Right lobe of liver (tissue), 4 donors: Measurements from ENCODE around the gene ALKBH7.

Experiments used
- POLR2A ChIP-seq: fragments of 450-650 bp; IDR thresholded peaks from one replicate; pipeline ENCODE4 v1.6.1; 2017; ENCODE audit warnings: antibody characterized with exemption, mild to moderate bottlenecking
- TF ChIP-seq, protein P1 (sequence below), 4 donors: fragments of 200-600 bp in 3 of 4; fragments of 450-650 bp in 1 of 4; IDR thresholded peaks; one replicate each; pipeline versions ENCODE4 v1.5.1 to v1.8.0; 2016 to 2022; ENCODE audit warnings: antibody characterized with exemption in 4 of 4, mild to moderate bottlenecking in 2 of 4
- donor health status: DM: no; HTN: no; CAD: no.
- donor health status: DM: no; HTN: no; CAD: no.
- donor health status: DM: no; HTN: yes; CAD: no.

DNA sequence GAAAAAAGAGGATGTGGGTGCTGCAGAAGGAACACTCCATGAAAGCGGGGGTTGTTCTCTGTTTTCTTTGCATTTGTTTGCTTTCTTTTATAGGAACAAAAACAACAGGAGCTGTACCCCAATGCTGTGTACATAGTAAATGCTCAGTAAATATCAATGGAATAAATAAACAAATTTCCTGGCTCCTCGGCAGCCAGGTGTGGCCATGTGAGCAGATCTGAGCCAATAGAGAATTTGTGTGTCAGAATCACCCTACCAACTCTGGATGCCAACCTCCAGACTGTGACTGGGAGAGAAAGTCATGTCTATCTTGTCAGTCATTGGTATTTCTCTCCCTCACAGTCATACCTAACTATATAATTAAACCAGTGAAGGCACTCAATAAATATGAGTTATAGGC is 21.9 kb upstream of the ALKBH7 start:
- no peak for TF ChIP-seq POLR2A
- TF ChIP-seq, protein P1, sequence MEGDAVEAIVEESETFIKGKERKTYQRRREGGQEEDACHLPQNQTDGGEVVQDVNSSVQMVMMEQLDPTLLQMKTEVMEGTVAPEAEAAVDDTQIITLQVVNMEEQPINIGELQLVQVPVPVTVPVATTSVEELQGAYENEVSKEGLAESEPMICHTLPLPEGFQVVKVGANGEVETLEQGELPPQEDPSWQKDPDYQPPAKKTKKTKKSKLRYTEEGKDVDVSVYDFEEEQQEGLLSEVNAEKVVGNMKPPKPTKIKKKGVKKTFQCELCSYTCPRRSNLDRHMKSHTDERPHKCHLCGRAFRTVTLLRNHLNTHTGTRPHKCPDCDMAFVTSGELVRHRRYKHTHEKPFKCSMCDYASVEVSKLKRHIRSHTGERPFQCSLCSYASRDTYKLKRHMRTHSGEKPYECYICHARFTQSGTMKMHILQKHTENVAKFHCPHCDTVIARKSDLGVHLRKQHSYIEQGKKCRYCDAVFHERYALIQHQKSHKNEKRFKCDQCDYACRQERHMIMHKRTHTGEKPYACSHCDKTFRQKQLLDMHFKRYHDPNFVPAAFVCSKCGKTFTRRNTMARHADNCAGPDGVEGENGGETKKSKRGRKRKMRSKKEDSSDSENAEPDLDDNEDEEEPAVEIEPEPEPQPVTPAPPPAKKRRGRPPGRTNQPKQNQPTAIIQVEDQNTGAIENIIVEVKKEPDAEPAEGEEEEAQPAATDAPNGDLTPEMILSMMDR (IDR thresholded peaks at IDR 0.05), result no peak
